ENCODE data around the gene IL1RAPL1.
"Not testable (repeated sequence)": the region's sequence is repeated elsewhere in the genome, so short reads cannot be mapped to it uniquely, and the experiment has no call there.

IL1RAPL1 gene

GRCh38 chrX:28628120-28628519 lies 40.9 kb downstream of the IL1RAPL1 start:
- no peak for DNase-seq

- DNase-seq = no peak
Measured at GRCh38 chrX:28638775-28639174, 51.5 kb downstream of the IL1RAPL1 start.

- DNase-seq = no peak
Measured at GRCh38 chrX:28639451-28639850, 52.2 kb downstream of the IL1RAPL1 start.

GRCh38 chrX:28649541-28649940 lies 62.3 kb downstream of the IL1RAPL1 start:
- no peak for DNase-seq

- no peak for DNase-seq
Measured at GRCh38 chrX:28651186-28651585, 63.9 kb downstream of the IL1RAPL1 start.

- no peak for DNase-seq
Measured at GRCh38 chrX:28659269-28659668, 72.0 kb downstream of the IL1RAPL1 start.

GRCh38 chrX:28665778-28666177 lies 78.5 kb downstream of the IL1RAPL1 start:
- no peak for DNase-seq

GRCh38 chrX:28668303-28668702 lies 81.1 kb downstream of the IL1RAPL1 start:
- no peak for DNase-seq

GRCh38 chrX:28668957-28669356 lies 81.7 kb downstream of the IL1RAPL1 start:
- no peak for DNase-seq

- DNase-seq = no peak
Measured at GRCh38 chrX:28670074-28670473, 82.8 kb downstream of the IL1RAPL1 start.

- no peak for DNase-seq
Measured at GRCh38 chrX:28675173-28675572, 87.9 kb downstream of the IL1RAPL1 start.

GRCh38 chrX:28693101-28693500 lies 105.9 kb downstream of the IL1RAPL1 start:
- no peak for DNase-seq

- no peak for DNase-seq
Measured at GRCh38 chrX:28697732-28698131, 110.5 kb downstream of the IL1RAPL1 start.

- DNase-seq = no peak
Measured at GRCh38 chrX:28701222-28701621, 114.0 kb downstream of the IL1RAPL1 start.

GRCh38 chrX:28706964-28707363 lies 119.7 kb downstream of the IL1RAPL1 start:
- DNase-seq = no peak

GRCh38 chrX:28709421-28709820 lies 122.2 kb downstream of the IL1RAPL1 start:
- no peak for DNase-seq

- no peak for DNase-seq
Measured at GRCh38 chrX:28717864-28718263, 130.6 kb downstream of the IL1RAPL1 start.

GRCh38 chrX:28718450-28718849 lies 131.2 kb downstream of the IL1RAPL1 start:
- no peak for DNase-seq

- no peak for DNase-seq
Measured at GRCh38 chrX:28719620-28720019, 132.4 kb downstream of the IL1RAPL1 start.

- DNase-seq = no peak
Measured at GRCh38 chrX:28752330-28752729, 165.1 kb downstream of the IL1RAPL1 start.

- no peak for DNase-seq
Measured at GRCh38 chrX:28756175-28756574, 168.9 kb downstream of the IL1RAPL1 start.

- DNase-seq = no peak
Measured at GRCh38 chrX:28756647-28757046, 169.4 kb downstream of the IL1RAPL1 start.

- DNase-seq = no peak
Measured at GRCh38 chrX:28757290-28757689, 170.0 kb downstream of the IL1RAPL1 start.

- not testable (repeated sequence) for DNase-seq
Measured at GRCh38 chrX:28766561-28766960, 179.3 kb downstream of the IL1RAPL1 start.

- DNase-seq = no peak
Measured at GRCh38 chrX:28773807-28774206, 186.6 kb downstream of the IL1RAPL1 start.

GRCh38 chrX:28787206-28787605 lies 200.0 kb downstream of the IL1RAPL1 start:
- DNase-seq = no peak
